ACC112 (cell line): ENCODE measurements around the gene NPIPB9.
"Not testable (repeated sequence)": the region's sequence is repeated elsewhere in the genome, so short reads cannot be mapped to it uniquely, and the experiment has no call there.

Source experiments
- H2AFZ ChIP-seq: fragments of 200-600 bp; sonication (generic); one replicate; pipeline ENCODE4 v1.6.0; 2017; ENCODE audit warnings: antibody characterized with exemption, low read length; ENCODE audit not compliant: unreplicated experiment
- H3K27ac ChIP-seq: fragments of 200-600 bp; sonication (generic); 2 replicates; pipeline ENCODE4 v1.5.1; 2014; ENCODE audit warnings: low read depth, mild to moderate bottlenecking, antibody characterized with exemption, low read length, moderate library complexity
- H3K27me3 ChIP-seq: fragments of 200-600 bp; sonication (generic); 2 replicates; pipeline ENCODE4 v1.6.1; 2014; ENCODE audit warnings: mild to moderate bottlenecking, antibody characterized with exemption, low read length, moderate library complexity, mixed read lengths; ENCODE audit not compliant: insufficient read depth
- H3K36me3 ChIP-seq: fragments of 200-600 bp; sonication (generic); 2 replicates; pipeline ENCODE4 v1.6.1; 2016; ENCODE audit warnings: mild to moderate bottlenecking, antibody characterized with exemption, low read length, moderate library complexity, mixed read lengths; ENCODE audit not compliant: insufficient read depth
- H3K4me1 ChIP-seq: fragments of 200-600 bp; sonication (generic); one replicate; pipeline ENCODE4 v1.6.1; 2016; ENCODE audit warnings: low read length, mixed read lengths; ENCODE audit not compliant: insufficient read depth, unreplicated experiment, control insufficient read depth
- H3K4me3 ChIP-seq: fragments of 200-600 bp; sonication (generic); 2 replicates; pipeline ENCODE4 v1.5.1; 2014; ENCODE audit warnings: mild to moderate bottlenecking, low read depth, low read length
- H3K79me2 ChIP-seq: fragments of 200-600 bp; sonication (generic); one replicate; pipeline ENCODE4 v1.6.0; 2016; ENCODE audit warnings: low read length; ENCODE audit not compliant: control insufficient read depth, unreplicated experiment, insufficient read depth

Gene NPIPB9

GRCh38 chr16:28749997-28750465 is 1.6 kb upstream of the NPIPB9 start:
- H3K4me3 ChIP-seq, H3K4me1 ChIP-seq, H2AFZ ChIP-seq, H3K27ac ChIP-seq, H3K27me3 ChIP-seq, H3K36me3 ChIP-seq, H3K79me2 ChIP-seq: not testable (repeated sequence)

GRCh38 chr16:28750469-28751067 is 1.0 kb upstream of the NPIPB9 start:
- not testable (repeated sequence) for H3K36me3 ChIP-seq, H3K79me2 ChIP-seq

GRCh38 chr16:28781697-28782096 is 30.1 kb downstream of the NPIPB9 start:
- H3K4me3 ChIP-seq, H3K27ac ChIP-seq, H3K4me1 ChIP-seq, H3K36me3 ChIP-seq, H3K27me3 ChIP-seq, H2AFZ ChIP-seq, H3K79me2 ChIP-seq: not testable (repeated sequence)

More at GRCh38 chr16:28750469-28751067, 1.0 kb upstream of the NPIPB9 start:
- H3K27me3 ChIP-seq, H3K4me1 ChIP-seq, H3K4me3 ChIP-seq, H2AFZ ChIP-seq, H3K27ac ChIP-seq: not testable (repeated sequence)

GRCh38 chr16:28782357-28782756 is 30.8 kb downstream of the NPIPB9 start:
- H3K27me3 ChIP-seq, H3K27ac ChIP-seq, H3K36me3 ChIP-seq, H2AFZ ChIP-seq, H3K79me2 ChIP-seq, H3K4me1 ChIP-seq, H3K4me3 ChIP-seq: not testable (repeated sequence)

GRCh38 chr16:28802235-28803019 is 50.8 kb downstream of the NPIPB9 start:
- H2AFZ ChIP-seq, H3K36me3 ChIP-seq, H3K4me1 ChIP-seq, H3K79me2 ChIP-seq, H3K4me3 ChIP-seq, H3K27me3 ChIP-seq, H3K27ac ChIP-seq: not testable (repeated sequence)

GRCh38 chr16:28807445-28808120 is 56.0 kb downstream of the NPIPB9 start:
- H3K4me3 ChIP-seq, H3K79me2 ChIP-seq, H3K27ac ChIP-seq, H3K36me3 ChIP-seq, H3K27me3 ChIP-seq, H3K4me1 ChIP-seq, H2AFZ ChIP-seq: not testable (repeated sequence)

GRCh38 chr16:28820016-28820415 is 68.4 kb downstream of the NPIPB9 start:
- Histone ChIP-seq H3K27me3 (no peaks in the 10 kb centered on the region), H3K27ac (no peak overlapping the region)

GRCh38 chr16:28820546-28820945 is 69.0 kb downstream of the NPIPB9 start:
- not testable (repeated sequence) for H3K27me3 ChIP-seq, H3K27ac ChIP-seq, H2AFZ ChIP-seq, H3K4me3 ChIP-seq
- H3K79me2 ChIP-seq, result peaks cover 32% of the 10 kb centered on the region
- H3K4me1 ChIP-seq, result peaks cover 10% of the 10 kb centered on the region
- H3K36me3 ChIP-seq, result peaks cover 12% of the 10 kb centered on the region

More at GRCh38 chr16:28820016-28820415, 68.4 kb downstream of the NPIPB9 start:
- Histone ChIP-seq H3K4me1 (peaks cover 5% of the 10 kb centered on the region), H3K36me3 (peaks cover 8% of the 10 kb centered on the region; the same call in 1 of the 2 replicates), H3K79me2 (peaks cover 26% of the 10 kb centered on the region), H2AFZ (no peak overlapping the region), H3K4me3 (no peak overlapping the region)

- peak overlapping the region; percentile 89 for H3K27ac ChIP-seq
- no peaks in the 10 kb centered on the region for H3K27me3 ChIP-seq
- peak overlapping the region; percentile 99 for H3K4me3 ChIP-seq
- peaks cover 46% of the 10 kb centered on the region for H3K79me2 ChIP-seq
- peaks cover 17% of the 10 kb centered on the region for H3K36me3 ChIP-seq
- peaks cover 21% of the 10 kb centered on the region for H3K4me1 ChIP-seq
- H2AFZ ChIP-seq, result peak overlapping the region; percentile 86
Observed at GRCh38 chr16:28821874-28822519, 70.4 kb downstream of the NPIPB9 start.
